HEK293 (cell line): ENCODE results near the gene TSKU.

Experiments
- GFI1B ChIP-seq: fragments of 450-650 bp; formaldehyde crosslinking; IDR thresholded peaks from 2 replicates; pipeline ENCODE4 v1.5.1; 2016; ENCODE audit warnings: missing biosample characterization, missing genetic modification characterization
- KLF1 ChIP-seq: fragments of 450-650 bp; formaldehyde crosslinking; IDR thresholded peaks from 2 replicates; pipeline ENCODE4 v1.5.1; 2016; ENCODE audit warnings: missing biosample characterization, missing genetic modification characterization
- SCRT1 ChIP-seq: fragments of 450-650 bp; formaldehyde crosslinking; IDR thresholded peaks from 2 replicates; pipeline ENCODE4 v1.5.1; 2016; ENCODE audit warnings: missing biosample characterization, missing genetic modification characterization, borderline replicate concordance
- ZBTB17 ChIP-seq: fragments of 450-650 bp; formaldehyde crosslinking; IDR thresholded peaks from 2 replicates; pipeline ENCODE4 v1.5.1; 2016; ENCODE audit warnings: missing biosample characterization, missing genetic modification characterization
- ZBTB20 ChIP-seq: fragments of 450-650 bp; formaldehyde crosslinking; IDR thresholded peaks from 2 replicates; pipeline ENCODE4 v1.5.1; 2016; ENCODE audit warnings: missing biosample characterization, missing genetic modification characterization
- ZBTB26 ChIP-seq: fragments of 450-650 bp; formaldehyde crosslinking; optimal IDR thresholded peaks from 2 replicates; pipeline ENCODE3; 2016; ENCODE audit warnings: missing biosample characterization, mild to moderate bottlenecking, missing genetic modification characterization
- ZBTB44 ChIP-seq: fragments of 450-650 bp; IDR thresholded peaks from 2 replicates; pipeline ENCODE4 v1.5.1; 2018; ENCODE audit warnings: missing biosample characterization, mild to moderate bottlenecking, missing genetic modification characterization
- ZBTB49 ChIP-seq: fragments of 450-650 bp; formaldehyde crosslinking; IDR thresholded peaks from 2 replicates; pipeline ENCODE4 v1.5.1; 2016; ENCODE audit warnings: missing biosample characterization, missing genetic modification characterization, low read depth
- ZBTB8A ChIP-seq: fragments of 450-650 bp; formaldehyde crosslinking; IDR thresholded peaks from 2 replicates; pipeline ENCODE4 v1.5.1; 2016; ENCODE audit warnings: missing biosample characterization, missing genetic modification characterization
- ZFP41 ChIP-seq: fragments of 450-650 bp; formaldehyde crosslinking; IDR thresholded peaks from 2 replicates; pipeline ENCODE4 v1.5.1; 2016; ENCODE audit warnings: missing biosample characterization, missing genetic modification characterization, borderline replicate concordance
- ZNF10 ChIP-seq: fragments of 450-650 bp; formaldehyde crosslinking; IDR thresholded peaks from 2 replicates; pipeline ENCODE4 v1.5.1; 2017; ENCODE audit warnings: missing biosample characterization, missing genetic modification characterization
- ZNF202 ChIP-seq: fragments of 450-650 bp; formaldehyde crosslinking; IDR thresholded peaks from 2 replicates; pipeline ENCODE4 v1.5.1; 2016; ENCODE audit warnings: missing biosample characterization, missing genetic modification characterization, borderline replicate concordance
- ZNF214 ChIP-seq: fragments of 450-650 bp; formaldehyde crosslinking; IDR thresholded peaks from 2 replicates; pipeline ENCODE4 v1.5.1; 2017; ENCODE audit warnings: missing biosample characterization, mild to moderate bottlenecking, missing genetic modification characterization, borderline replicate concordance
- ZNF324 ChIP-seq: fragments of 450-650 bp; formaldehyde crosslinking; IDR thresholded peaks from 2 replicates; pipeline ENCODE4 v1.5.1; 2016; ENCODE audit warnings: missing biosample characterization, missing genetic modification characterization
- ZNF335 ChIP-seq: fragments of 450-650 bp; formaldehyde crosslinking; conservative IDR thresholded peaks from 2 replicates; pipeline ENCODE4 v1.5.1; 2016; ENCODE audit warnings: missing biosample characterization, missing genetic modification characterization
- ZNF488 ChIP-seq: fragments of 450-650 bp; formaldehyde crosslinking; IDR thresholded peaks from 2 replicates; pipeline ENCODE4 v1.5.1; 2016; ENCODE audit warnings: missing biosample characterization, missing genetic modification characterization
- ZNF549 ChIP-seq: fragments of 450-650 bp; IDR thresholded peaks from 2 replicates; pipeline ENCODE4 v1.5.1; 2018; ENCODE audit warnings: missing biosample characterization, missing genetic modification characterization, mild to moderate bottlenecking, inconsistent platforms, moderate library complexity
- ZNF585B ChIP-seq: fragments of 450-650 bp; formaldehyde crosslinking; IDR thresholded peaks from 2 replicates; pipeline ENCODE4 v1.5.1; 2016; ENCODE audit warnings: missing biosample characterization, missing genetic modification characterization
- ZNF600 ChIP-seq: fragments of 450-650 bp; formaldehyde crosslinking; IDR thresholded peaks from 2 replicates; pipeline ENCODE4 v1.5.1; 2016; ENCODE audit warnings: missing biosample characterization, missing genetic modification characterization
- ZNF623 ChIP-seq: fragments of 450-650 bp; formaldehyde crosslinking; IDR thresholded peaks from 2 replicates; pipeline ENCODE4 v1.5.1; 2016; ENCODE audit warnings: missing biosample characterization, missing genetic modification characterization
- ZNF76 ChIP-seq: fragments of 450-650 bp; formaldehyde crosslinking; IDR thresholded peaks from 2 replicates; pipeline ENCODE4; 2016; ENCODE audit warnings: low read depth, missing biosample characterization, missing genetic modification characterization, borderline replicate concordance
- TF ChIP-seq, protein P1 (sequence below): fragments of 450-650 bp; formaldehyde crosslinking; IDR thresholded peaks from 2 replicates; pipeline ENCODE4 v1.5.1; 2016; ENCODE audit warnings: missing biosample characterization, missing genetic modification characterization
- TF ChIP-seq, protein P2 (sequence below): fragments of 450-650 bp; IDR thresholded peaks from 2 replicates; pipeline ENCODE4 v1.5.1; 2018; ENCODE audit warnings: missing biosample characterization, missing genetic modification characterization
- TF ChIP-seq, protein P3 (sequence below): fragments of 450-650 bp; formaldehyde crosslinking; IDR thresholded peaks from 2 replicates; pipeline ENCODE4 v1.5.1; 2016; ENCODE audit warnings: missing biosample characterization, missing genetic modification characterization

Gene TSKU

GRCh38 chr11:76783896-76784813, 999 bp downstream of the TSKU start (continued):
- TF ChIP-seq, protein P1, sequence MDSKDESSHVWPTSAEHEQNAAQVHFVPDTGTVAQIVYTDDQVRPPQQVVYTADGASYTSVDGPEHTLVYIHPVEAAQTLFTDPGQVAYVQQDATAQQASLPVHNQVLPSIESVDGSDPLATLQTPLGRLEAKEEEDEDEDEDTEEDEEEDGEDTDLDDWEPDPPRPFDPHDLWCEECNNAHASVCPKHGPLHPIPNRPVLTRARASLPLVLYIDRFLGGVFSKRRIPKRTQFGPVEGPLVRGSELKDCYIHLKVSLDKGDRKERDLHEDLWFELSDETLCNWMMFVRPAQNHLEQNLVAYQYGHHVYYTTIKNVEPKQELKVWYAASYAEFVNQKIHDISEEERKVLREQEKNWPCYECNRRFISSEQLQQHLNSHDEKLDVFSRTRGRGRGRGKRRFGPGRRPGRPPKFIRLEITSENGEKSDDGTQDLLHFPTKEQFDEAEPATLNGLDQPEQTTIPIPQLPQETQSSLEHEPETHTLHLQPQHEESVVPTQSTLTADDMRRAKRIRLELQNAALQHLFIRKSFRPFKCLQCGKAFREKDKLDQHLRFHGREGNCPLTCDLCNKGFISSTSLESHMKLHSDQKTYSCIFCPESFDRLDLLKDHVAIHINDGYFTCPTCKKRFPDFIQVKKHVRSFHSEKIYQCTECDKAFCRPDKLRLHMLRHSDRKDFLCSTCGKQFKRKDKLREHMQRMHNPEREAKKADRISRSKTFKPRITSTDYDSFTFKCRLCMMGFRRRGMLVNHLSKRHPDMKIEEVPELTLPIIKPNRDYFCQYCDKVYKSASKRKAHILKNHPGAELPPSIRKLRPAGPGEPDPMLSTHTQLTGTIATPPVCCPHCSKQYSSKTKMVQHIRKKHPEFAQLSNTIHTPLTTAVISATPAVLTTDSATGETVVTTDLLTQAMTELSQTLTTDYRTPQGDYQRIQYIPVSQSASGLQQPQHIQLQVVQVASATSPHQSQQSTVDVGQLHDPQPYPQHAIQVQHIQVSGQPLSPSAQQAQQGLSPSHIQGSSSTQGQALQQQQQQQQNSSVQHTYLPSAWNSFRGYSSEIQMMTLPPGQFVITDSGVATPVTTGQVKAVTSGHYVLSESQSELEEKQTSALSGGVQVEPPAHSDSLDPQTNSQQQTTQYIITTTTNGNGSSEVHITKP (tag by site-specific recombination): 0 out of 2 replicates have a peak, but pooled peaks have one; percentile 16
- TF ChIP-seq ZNF488: no peak
- TF ChIP-seq KLF1 (tag by site-specific recombination): peak; percentile 35; the same call in 1 of the 2 replicates
- TF ChIP-seq GFI1B (tag by site-specific recombination): no peak
- TF ChIP-seq ZBTB49 (tag by site-specific recombination): no peak
- TF ChIP-seq ZBTB44 (tag by site-specific recombination): no peak
- TF ChIP-seq ZBTB20 (tag by site-specific recombination): peak; percentile 57; the same call in 1 of the 2 replicates
- TF ChIP-seq ZBTB8A (tag by site-specific recombination): 0 out of 2 replicates have a peak, but pooled peaks have one; percentile 19
- TF ChIP-seq ZBTB17 (tag by site-specific recombination): peak; percentile 32
- TF ChIP-seq ZFP41 (tag by site-specific recombination): no peak
- TF ChIP-seq ZNF549: no peak
- no peak for TF ChIP-seq ZNF623 (tag by site-specific recombination)
- TF ChIP-seq ZNF324 (tag by site-specific recombination): no peak
- TF ChIP-seq ZNF214 (tag by site-specific recombination): no peak
- peak; percentile 81 for TF ChIP-seq ZNF335 (tag by site-specific recombination)
- no peak for TF ChIP-seq ZNF10 (tag by site-specific recombination)
- TF ChIP-seq, protein P2, sequence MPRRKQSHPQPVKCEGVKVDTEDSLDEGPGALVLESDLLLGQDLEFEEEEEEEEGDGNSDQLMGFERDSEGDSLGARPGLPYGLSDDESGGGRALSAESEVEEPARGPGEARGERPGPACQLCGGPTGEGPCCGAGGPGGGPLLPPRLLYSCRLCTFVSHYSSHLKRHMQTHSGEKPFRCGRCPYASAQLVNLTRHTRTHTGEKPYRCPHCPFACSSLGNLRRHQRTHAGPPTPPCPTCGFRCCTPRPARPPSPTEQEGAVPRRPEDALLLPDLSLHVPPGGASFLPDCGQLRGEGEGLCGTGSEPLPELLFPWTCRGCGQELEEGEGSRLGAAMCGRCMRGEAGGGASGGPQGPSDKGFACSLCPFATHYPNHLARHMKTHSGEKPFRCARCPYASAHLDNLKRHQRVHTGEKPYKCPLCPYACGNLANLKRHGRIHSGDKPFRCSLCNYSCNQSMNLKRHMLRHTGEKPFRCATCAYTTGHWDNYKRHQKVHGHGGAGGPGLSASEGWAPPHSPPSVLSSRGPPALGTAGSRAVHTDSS (tag by site-specific recombination): no peak
- TF ChIP-seq, protein P3, sequence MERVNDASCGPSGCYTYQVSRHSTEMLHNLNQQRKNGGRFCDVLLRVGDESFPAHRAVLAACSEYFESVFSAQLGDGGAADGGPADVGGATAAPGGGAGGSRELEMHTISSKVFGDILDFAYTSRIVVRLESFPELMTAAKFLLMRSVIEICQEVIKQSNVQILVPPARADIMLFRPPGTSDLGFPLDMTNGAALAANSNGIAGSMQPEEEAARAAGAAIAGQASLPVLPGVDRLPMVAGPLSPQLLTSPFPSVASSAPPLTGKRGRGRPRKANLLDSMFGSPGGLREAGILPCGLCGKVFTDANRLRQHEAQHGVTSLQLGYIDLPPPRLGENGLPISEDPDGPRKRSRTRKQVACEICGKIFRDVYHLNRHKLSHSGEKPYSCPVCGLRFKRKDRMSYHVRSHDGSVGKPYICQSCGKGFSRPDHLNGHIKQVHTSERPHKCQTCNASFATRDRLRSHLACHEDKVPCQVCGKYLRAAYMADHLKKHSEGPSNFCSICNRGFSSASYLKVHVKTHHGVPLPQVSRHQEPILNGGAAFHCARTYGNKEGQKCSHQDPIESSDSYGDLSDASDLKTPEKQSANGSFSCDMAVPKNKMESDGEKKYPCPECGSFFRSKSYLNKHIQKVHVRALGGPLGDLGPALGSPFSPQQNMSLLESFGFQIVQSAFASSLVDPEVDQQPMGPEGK (tag by site-specific recombination): peak; percentile 54
- no peak for TF ChIP-seq ZNF202 (tag by site-specific recombination)
- no peak for TF ChIP-seq ZNF76 (tag by site-specific recombination)
- no peak for TF ChIP-seq ZNF585B (tag by site-specific recombination)
- no peak for TF ChIP-seq ZNF600 (tag by site-specific recombination)
- TF ChIP-seq SCRT1 (tag by site-specific recombination): no peak
- TF ChIP-seq ZBTB26 (tag by site-specific recombination): peak; percentile 50
